ES-I3 (cell line): Measurements from ENCODE around the gene KCNIP4.
A peak's percentile ranks its signal among the peaks of the same experiment; 100 is the strongest.
"Not testable (repeated sequence)": the region's sequence is repeated elsewhere in the genome, so short reads cannot be mapped to it uniquely, and the experiment has no call there.

Source experiments
- H3K36me3 ChIP-seq: 2 replicates; pipeline ENCODE4 v1.6.1; 2013; ENCODE audit warnings: mild to moderate bottlenecking, low read length, control low read depth, moderate library complexity; ENCODE audit not compliant: insufficient read depth
- H3K4me1 ChIP-seq: 2 replicates; pipeline ENCODE4 v1.6.1; 2013; ENCODE audit warnings: mild to moderate bottlenecking, control low read depth, low read length; ENCODE audit not compliant: insufficient read depth
- H3K9ac ChIP-seq: 2 replicates; pipeline ENCODE4 v1.6.1; 2013; ENCODE audit warnings: low read depth, mild to moderate bottlenecking, low read length, moderate library complexity
- H3K9me3 ChIP-seq: 2 replicates; pipeline ENCODE4 v1.6.1; 2013; ENCODE audit warnings: mild to moderate bottlenecking, low read length, moderate library complexity; ENCODE audit not compliant: control insufficient read depth, insufficient read depth

KCNIP4 gene

GRCh38 chr4:21948347-21949072 lies at the start of gene KCNIP4:
KCNIP4 (minus strand) TSS chr4:21948772.
- H3K4me1 ChIP-seq: no peaks in the 10 kb centered on the region
- no peaks in the 10 kb centered on the region for H3K9me3 ChIP-seq
- no peaks in the 10 kb centered on the region for H3K36me3 ChIP-seq
- H3K9ac ChIP-seq: peak within 1 kb of the TSS; percentile 65

DNA sequence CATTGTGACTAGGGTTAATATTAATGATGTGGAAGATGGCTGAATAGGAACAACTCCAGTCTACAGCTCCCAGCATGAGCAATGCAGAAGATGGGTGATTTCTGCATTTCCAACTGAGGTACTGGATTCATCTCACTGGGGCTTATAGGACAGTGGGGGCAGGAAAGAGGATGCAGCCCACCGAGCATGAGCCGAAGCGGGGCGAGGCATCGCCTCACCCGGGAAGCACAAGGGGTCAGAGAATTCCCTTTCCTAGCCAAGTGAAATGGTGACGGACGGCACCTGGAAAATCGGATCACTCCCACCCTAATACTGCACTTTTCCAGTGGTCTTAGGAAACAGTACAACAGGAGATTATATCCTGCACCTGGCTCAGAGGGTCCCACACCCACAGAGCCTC lies 48.0 kb upstream of the KCNIP4 start:
- not testable (repeated sequence) for H3K36me3 ChIP-seq, H3K9ac ChIP-seq, H3K9me3 ChIP-seq, H3K4me1 ChIP-seq

GRCh38 chr4:21992330-21992729 lies 43.8 kb upstream of the KCNIP4 start:
- Histone ChIP-seq H3K4me1 (no peaks in the 10 kb centered on the region), H3K36me3 (no peaks in the 10 kb centered on the region), H3K9me3 (no peaks in the 10 kb centered on the region), H3K9ac (no peak overlapping the region)

- Histone ChIP-seq H3K9me3 (no peaks in the 10 kb centered on the region), H3K4me1 (no peaks in the 10 kb centered on the region), H3K9ac (no peak overlapping the region), H3K36me3 (no peaks in the 10 kb centered on the region)
These were observed 43.0 kb upstream of the KCNIP4 start for GRCh38 chr4:21991562-21991961.

DNA sequence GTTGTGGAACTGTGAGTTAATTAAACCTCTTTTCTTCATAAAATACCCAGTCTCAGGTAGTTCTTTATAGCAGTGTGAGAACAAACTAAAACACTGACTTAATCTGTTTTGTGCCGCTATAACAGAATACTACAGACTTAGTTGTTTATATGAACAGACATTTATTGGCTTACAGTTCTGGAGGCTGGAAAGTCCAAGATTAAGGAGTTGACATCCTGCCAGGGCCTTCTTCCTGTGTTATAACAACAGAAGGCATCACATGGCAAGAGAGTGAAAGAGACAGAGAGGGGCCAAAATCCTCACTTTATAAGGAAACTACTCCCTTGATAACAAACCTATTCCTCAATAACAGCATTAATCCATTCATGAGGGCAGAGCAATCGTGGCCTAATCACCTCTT lies 42.5 kb upstream of the KCNIP4 start:
- no peaks in the 10 kb centered on the region for H3K9me3 ChIP-seq
- H3K9ac ChIP-seq: no peak overlapping the region
- no peaks in the 10 kb centered on the region for H3K4me1 ChIP-seq
- no peaks in the 10 kb centered on the region for H3K36me3 ChIP-seq

- H3K4me1 ChIP-seq: no peaks in the 10 kb centered on the region
- H3K36me3 ChIP-seq: no peaks in the 10 kb centered on the region
- no peak overlapping the region for H3K9ac ChIP-seq
- H3K9me3 ChIP-seq: no peaks in the 10 kb centered on the region
These were observed 40.8 kb upstream of the KCNIP4 start for GRCh38 chr4:21989351-21989750.

- H3K9me3 ChIP-seq: no peaks in the 10 kb centered on the region
- no peaks in the 10 kb centered on the region for H3K4me1 ChIP-seq
- no peaks in the 10 kb centered on the region for H3K36me3 ChIP-seq
- H3K9ac ChIP-seq: no peak overlapping the region
These were observed 37.7 kb upstream of the KCNIP4 start for GRCh38 chr4:21986307-21986706.

GRCh38 chr4:21982087-21982486 lies 33.5 kb upstream of the KCNIP4 start:
- Histone ChIP-seq H3K36me3 (no peaks in the 10 kb centered on the region), H3K9ac (no peak overlapping the region), H3K4me1 (no peaks in the 10 kb centered on the region), H3K9me3 (no peaks in the 10 kb centered on the region)

GRCh38 chr4:21979196-21979595 lies 30.6 kb upstream of the KCNIP4 start:
- H3K9me3 ChIP-seq: peaks cover 5% of the 10 kb centered on the region; the same call in 1 of the 2 replicates
- H3K4me1 ChIP-seq: no peaks in the 10 kb centered on the region
- no peak overlapping the region for H3K9ac ChIP-seq
- H3K36me3 ChIP-seq: no peaks in the 10 kb centered on the region

- Histone ChIP-seq H3K9ac (no peak overlapping the region), H3K9me3 (peaks cover 5% of the 10 kb centered on the region; the same call in 1 of the 2 replicates), H3K4me1 (no peaks in the 10 kb centered on the region; the same call in 1 of the 2 replicates), H3K36me3 (no peaks in the 10 kb centered on the region)
These were observed 27.6 kb upstream of the KCNIP4 start for GRCh38 chr4:21976166-21976565.

DNA sequence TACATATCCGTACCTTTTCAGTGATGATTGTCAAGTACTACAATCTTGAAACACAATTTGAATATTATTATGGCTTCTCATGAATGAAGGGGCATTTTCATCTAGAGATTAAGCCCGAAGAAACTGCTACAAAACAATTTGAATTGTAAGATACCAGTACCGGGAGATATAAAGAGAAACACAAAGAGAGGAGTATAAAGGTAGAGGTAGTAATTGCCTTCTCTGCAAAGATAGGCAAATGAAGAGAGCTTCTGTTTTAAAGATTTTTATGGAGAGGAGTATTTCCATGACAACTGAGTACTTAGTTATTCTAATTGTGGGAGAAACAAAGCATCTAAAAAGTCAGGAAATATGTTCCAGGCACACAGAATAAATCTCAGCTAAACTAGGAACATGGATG lies 25.3 kb upstream of the KCNIP4 start:
- Histone ChIP-seq H3K36me3 (no peaks in the 10 kb centered on the region), H3K4me1 (no peaks in the 10 kb centered on the region; the same call in 1 of the 2 replicates), H3K9me3 (peaks cover 5% of the 10 kb centered on the region; the same call in 1 of the 2 replicates), H3K9ac (no peak overlapping the region)

- H3K9ac ChIP-seq: no peak overlapping the region
- no peaks in the 10 kb centered on the region for H3K4me1 ChIP-seq
- H3K36me3 ChIP-seq: no peaks in the 10 kb centered on the region
- no peaks in the 10 kb centered on the region for H3K9me3 ChIP-seq
These were observed 16.3 kb upstream of the KCNIP4 start for GRCh38 chr4:21964762-21965319.

- Histone ChIP-seq H3K9me3 (no peaks in the 10 kb centered on the region), H3K9ac (no peak overlapping the region), H3K4me1 (no peaks in the 10 kb centered on the region), H3K36me3 (no peaks in the 10 kb centered on the region)
These were observed 14.1 kb upstream of the KCNIP4 start for GRCh38 chr4:21962691-21963090.

GRCh38 chr4:21960793-21961192 lies 12.2 kb upstream of the KCNIP4 start:
- no peaks in the 10 kb centered on the region for H3K9me3 ChIP-seq
- H3K36me3 ChIP-seq: no peaks in the 10 kb centered on the region
- H3K9ac ChIP-seq: no peak overlapping the region
- H3K4me1 ChIP-seq: no peaks in the 10 kb centered on the region

DNA sequence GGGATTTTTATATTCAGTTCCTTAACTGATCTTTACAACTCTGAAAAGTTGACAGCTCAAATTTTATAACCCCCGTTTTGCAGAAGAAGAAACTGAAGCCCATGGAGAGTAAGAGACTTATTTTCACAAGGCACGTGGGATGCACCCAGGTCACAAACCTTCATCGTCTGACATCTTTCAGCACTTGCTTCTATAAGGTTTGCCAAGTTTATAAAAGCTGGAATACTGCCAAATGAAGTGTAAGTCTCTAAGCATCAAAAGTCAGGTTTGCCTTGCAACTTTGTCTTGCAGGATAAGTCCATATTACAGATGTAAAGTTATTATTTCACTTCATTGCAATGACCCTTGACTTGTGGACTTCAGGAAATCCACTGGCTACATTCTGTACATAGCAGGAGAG lies 6.3 kb upstream of the KCNIP4 start:
- no peaks in the 10 kb centered on the region for H3K9me3 ChIP-seq

More for the DNA sequence above, 6.3 kb upstream of the KCNIP4 start:
- no peak overlapping the region for H3K9ac ChIP-seq
- H3K4me1 ChIP-seq: no peaks in the 10 kb centered on the region
- no peaks in the 10 kb centered on the region for H3K36me3 ChIP-seq
